ENCODE measurements around the gene GSPT2.
A peak's percentile ranks its signal among the peaks of the same experiment; 100 is the strongest.
"Not testable (repeated sequence)": the region's sequence is repeated elsewhere in the genome, so short reads cannot be mapped to it uniquely, and the experiment has no call there.

Gene GSPT2

DNA sequence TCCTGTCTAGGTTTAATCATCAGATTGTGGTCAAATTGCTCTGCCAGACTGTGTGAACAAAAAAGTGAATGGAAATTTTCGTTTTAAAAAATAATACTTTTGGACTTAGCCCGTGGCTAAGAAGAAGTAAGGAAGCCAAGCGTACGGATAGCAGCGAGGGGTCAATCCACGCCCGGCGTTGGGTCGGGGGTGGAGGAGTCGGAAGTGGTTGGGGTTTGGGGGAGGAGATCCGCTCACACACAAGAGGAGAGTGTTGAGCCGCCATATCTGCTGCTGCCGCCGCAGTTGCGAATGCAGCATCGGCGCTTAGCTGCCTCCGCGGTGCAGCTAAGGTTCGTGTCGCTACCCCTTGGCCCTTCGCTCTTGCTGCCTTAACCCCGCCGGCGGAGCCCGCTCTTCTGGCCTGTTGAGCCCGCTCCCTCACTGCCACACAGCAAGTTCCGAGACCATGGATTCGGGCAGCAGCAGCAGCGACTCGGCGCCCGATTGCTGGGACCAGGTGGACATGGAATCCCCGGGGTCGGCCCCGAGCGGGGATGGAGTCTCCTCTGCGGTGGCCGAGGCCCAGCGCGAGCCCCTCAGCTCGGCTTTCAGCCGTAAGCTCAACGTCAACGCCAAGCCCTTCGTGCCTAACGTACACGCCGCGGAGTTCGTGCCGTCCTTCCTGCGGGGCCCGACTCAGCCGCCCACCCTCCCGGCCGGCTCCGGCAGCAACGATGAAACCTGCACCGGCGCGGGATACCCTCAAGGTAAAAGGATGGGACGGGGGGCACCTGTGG, at the start of gene GSPT2:
Gene GSPT2, plus strand, starts transcription at position 264 of the 779 bp plus-strand sequence. Its CDS starts 185 bp downstream, at position 449.
- TF ChIP-seq, protein P1, sequence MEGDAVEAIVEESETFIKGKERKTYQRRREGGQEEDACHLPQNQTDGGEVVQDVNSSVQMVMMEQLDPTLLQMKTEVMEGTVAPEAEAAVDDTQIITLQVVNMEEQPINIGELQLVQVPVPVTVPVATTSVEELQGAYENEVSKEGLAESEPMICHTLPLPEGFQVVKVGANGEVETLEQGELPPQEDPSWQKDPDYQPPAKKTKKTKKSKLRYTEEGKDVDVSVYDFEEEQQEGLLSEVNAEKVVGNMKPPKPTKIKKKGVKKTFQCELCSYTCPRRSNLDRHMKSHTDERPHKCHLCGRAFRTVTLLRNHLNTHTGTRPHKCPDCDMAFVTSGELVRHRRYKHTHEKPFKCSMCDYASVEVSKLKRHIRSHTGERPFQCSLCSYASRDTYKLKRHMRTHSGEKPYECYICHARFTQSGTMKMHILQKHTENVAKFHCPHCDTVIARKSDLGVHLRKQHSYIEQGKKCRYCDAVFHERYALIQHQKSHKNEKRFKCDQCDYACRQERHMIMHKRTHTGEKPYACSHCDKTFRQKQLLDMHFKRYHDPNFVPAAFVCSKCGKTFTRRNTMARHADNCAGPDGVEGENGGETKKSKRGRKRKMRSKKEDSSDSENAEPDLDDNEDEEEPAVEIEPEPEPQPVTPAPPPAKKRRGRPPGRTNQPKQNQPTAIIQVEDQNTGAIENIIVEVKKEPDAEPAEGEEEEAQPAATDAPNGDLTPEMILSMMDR (IDR thresholded peaks at IDR 0.05; ENCODE audit: insufficient read depth, low read depth, low read length, missing control alignments), result no peak
- peak within 1 kb of the TSS; percentile 59 for H3K4me3 ChIP-seq (ENCODE audit: low read length)
- peak; percentile 45 for DNase-seq (ENCODE audit: low read depth)

DNA sequence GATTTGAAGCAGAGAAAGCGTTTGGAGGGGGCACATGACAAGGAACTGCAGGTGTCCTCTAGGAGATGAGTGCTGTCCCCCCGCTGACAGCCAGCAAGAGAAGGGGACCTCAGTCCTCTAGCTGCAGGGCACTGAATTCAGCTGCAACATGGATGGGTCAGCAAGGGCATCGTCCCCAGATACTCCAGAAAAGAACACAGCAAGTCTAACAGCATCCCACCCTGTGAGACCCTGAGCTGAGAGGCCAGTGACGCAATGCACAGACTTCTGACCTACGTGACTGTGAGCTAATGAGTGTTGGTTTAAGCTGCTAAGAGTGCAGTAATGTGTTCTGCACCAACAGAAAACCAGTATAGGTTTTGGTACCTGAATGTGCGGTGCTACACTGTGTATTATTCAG, 49.0 kb upstream of the GSPT2 start:
- TF ChIP-seq, protein P1 (IDR thresholded peaks at IDR 0.05; ENCODE audit: insufficient read depth, low read depth, low read length, missing control alignments), result no peak
- no peak for DNase-seq (ENCODE audit: low read depth)
- H3K4me3 ChIP-seq (ENCODE audit: low read length), result no peak overlapping the region

DNA sequence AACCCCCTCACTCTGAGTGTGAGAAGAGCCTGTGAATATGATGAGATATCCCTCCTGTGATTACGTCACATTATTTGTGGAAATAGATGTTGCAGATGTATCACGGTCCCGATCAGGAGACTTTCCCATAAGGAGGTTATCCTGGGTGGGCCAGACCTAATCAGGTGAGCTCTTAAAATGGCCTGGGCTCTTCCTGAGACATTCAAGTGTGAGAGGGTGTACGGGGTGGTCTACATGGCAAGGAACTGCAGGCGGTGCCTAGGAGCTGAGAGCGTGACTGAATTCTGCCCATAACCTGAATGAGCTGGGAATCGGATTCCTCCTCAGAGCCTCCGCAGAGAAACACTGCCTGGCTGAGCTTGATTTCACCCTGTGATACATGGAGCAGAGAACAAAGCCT, 45.8 kb upstream of the GSPT2 start:
- no peak for DNase-seq (ENCODE audit: low read depth)
- TF ChIP-seq, protein P1 (IDR thresholded peaks at IDR 0.05; ENCODE audit: insufficient read depth, low read depth, low read length, missing control alignments), result no peak
- no peak overlapping the region for H3K4me3 ChIP-seq (ENCODE audit: low read length)

DNA sequence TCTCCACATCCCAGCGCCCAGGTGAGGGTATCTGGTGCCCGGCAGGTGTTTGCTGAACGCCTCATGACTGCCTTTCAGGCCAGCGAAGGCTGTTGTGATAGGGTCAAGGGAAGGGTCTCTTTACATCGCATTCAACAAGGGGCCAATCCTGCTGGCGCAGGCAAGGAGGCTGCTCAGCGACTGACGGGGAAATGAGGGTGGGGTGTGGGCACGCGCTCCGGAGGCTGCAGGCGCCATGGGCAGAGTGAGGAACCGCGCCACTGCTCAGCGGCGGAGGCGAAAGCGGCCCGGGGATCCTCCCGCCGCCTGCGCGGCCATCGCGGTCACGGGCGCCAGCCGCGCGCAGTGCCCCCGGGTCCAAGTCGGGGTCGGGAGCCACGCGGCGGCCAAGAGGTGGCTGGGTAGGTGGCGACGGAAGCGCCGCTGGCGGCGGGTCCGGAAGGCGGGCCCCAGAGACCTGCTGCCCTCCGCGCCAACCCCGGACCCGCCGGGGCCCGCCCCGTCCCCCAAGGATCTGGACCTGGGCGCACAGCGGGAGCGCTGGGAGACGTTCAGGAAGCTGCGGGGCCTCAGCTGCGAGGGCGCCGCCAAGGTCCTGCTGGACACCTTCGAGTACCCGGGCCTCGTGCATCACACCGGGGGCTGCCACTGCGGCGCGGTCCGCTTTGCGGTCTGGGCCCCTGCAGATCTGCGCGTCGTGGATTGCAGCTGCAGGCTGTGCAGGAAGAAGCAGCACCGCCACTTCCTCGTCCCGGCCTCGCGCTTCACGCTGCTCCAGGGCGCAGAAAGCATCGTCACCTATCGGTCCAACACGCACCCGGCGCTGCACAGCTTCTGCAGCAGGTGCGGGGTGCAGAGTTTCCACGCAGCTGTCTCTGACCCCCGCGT, 32.7 kb upstream of the GSPT2 start, which contains the start of gene CENPVL1:
Gene CENPVL1, plus strand, starts transcription at position 236 of the 888 bp plus-strand sequence. Its CDS starts 0 bp downstream, at position 236.
- not testable (repeated sequence) for H3K4me3 ChIP-seq (ENCODE audit: low read length)

DNA sequence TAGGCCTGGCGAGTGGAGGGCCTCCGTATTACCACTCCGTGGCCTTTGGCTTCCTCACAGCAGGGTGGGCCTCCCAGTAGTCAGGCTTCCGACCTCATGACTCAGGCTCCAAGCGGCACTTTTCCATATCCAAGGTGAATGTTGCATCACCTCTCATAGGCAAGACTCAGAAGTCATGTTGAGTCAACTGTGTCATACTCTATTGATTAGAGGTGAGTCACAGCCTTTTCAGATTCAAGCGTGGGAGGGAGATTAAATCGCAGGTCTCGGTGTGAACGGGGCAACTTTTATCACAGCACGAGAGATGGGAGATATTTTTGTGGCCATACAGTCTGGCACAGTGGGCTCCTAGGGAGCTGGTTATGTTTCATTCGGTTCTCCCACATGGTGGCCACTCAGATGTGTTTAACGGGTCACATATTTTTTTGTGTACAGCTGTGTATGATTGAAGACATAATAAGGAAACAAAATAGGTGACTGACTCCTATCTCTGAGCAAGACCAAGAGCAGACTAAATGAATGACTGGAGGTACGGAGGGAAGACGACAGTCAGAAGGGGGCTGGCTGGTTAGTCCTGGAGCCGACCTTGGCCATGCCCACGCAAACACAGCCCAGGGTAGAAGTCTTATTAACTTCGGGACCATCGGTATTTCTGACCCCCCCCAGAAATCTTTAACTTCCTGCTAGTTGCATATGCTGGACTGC, 30.1 kb upstream of the GSPT2 start:
- not testable (repeated sequence) for DNase-seq (ENCODE audit: low read depth); H3K4me3 ChIP-seq (ENCODE audit: low read length)

More for the DNA sequence above, 32.7 kb upstream of the GSPT2 start, which contains the start of gene CENPVL1:
- not testable (repeated sequence) for DNase-seq (ENCODE audit: low read depth)

DNA sequence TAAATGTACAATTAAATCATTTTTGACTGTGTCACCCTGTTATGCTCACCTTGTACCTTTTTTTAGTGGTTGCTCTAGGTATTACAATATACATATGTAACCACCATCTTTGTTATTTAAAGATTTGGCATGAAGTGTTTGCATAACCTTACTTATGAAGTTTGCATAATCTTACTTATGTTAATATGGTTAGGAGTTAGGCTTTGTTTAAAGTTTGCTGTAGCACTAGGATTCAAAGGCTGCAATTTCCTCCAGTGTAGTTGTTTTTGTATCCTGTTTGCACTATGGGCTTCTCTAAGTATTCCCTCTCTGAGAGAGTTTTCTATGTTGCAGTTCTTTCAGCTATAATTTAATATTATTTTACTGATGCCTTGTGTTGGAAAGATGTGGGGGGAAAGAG, 15.0 kb upstream of the GSPT2 start:
- TF ChIP-seq, protein P1 (IDR thresholded peaks at IDR 0.05; ENCODE audit: insufficient read depth, low read depth, low read length, missing control alignments), result no peak
- no peak overlapping the region for H3K4me3 ChIP-seq (ENCODE audit: low read length)
- DNase-seq (ENCODE audit: low read depth), result no peak

DNA sequence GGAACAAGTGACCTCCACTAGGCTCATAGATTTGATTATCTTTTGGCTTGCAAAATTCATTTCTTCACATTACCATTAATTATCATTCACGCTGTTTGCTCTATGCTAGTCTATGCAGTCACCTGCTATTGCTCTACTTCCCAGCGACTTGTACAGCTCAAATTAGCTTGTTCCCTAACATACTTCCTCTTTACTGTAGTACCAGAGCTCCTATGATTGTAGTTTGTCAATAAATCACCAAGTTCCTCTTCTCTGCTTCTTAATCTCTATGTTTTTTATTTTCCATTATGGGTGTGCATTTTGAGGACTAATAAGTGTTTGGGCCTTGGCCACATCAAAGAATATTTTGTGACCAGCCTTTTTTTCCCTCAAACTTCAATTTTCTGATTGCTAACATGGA, 6.2 kb upstream of the GSPT2 start:
- no peak for DNase-seq (ENCODE audit: low read depth)
- TF ChIP-seq, protein P1 (IDR thresholded peaks at IDR 0.05; ENCODE audit: insufficient read depth, low read depth, low read length, missing control alignments), result no peak
- no peak overlapping the region for H3K4me3 ChIP-seq (ENCODE audit: low read length)
